CD4-positive, alpha-beta T cell treated with Interleukin-6 for 4 hours (primary cell): ENCODE results near the gene SPC25.
"Not testable (repeated sequence)": the region's sequence is repeated elsewhere in the genome, so short reads cannot be mapped to it uniquely, and the experiment has no call there.

Experiments used
- DNase-seq: peaks from one replicate; pipeline ENCODE4 v3.0.0-alpha.2; 2020; ENCODE audit warnings: mixed read lengths

Gene SPC25, protein sequence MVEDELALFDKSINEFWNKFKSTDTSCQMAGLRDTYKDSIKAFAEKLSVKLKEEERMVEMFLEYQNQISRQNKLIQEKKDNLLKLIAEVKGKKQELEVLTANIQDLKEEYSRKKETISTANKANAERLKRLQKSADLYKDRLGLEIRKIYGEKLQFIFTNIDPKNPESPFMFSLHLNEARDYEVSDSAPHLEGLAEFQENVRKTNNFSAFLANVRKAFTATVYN

GRCh38 chr2:168890006-168890782 lies at the start of gene SPC25:
Gene SPC25 (minus strand): TSS chr2:168890430. CDS start chr2:168889519, 911 bp downstream.
- peak; percentile 84 for DNase-seq

DNA sequence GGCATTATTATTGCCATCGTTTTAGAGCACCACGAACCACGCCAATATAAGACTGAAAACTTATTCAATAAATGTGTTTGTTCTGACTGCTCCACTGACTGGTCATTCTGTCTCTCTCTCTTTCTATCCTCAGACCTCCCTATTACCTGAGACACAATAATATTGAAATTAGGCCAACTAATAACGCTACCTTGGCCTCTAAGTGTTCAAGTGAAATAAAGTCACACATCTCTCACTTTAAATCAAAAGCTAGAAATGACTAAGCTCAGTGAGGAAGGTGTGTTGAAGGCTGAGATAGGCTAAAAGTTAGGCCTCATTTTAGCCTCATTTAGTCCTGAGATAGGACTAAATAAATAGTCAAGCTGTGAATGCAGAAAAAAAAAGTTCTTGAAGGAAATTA lies 49.7 kb upstream of the SPC25 start:
- DNase-seq: no peak

DNA sequence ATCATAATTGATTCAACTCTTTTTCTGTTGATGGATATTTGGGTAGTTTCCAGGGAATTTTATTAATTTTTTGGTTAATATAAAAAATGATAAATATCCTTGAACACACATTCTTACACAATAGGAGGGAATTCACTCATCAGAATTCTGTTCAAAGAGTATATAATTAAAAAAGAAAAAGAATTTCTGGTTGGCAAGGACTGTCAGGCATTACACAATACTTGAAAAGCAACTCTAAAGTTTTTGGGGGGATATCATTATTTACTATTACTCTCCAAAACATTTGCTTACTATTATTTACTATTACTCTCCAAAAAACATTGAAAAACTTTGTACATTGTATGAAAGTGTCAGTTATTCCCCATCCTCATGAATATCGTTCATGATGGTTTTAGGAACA lies 48.8 kb upstream of the SPC25 start:
- no peak for DNase-seq

DNA sequence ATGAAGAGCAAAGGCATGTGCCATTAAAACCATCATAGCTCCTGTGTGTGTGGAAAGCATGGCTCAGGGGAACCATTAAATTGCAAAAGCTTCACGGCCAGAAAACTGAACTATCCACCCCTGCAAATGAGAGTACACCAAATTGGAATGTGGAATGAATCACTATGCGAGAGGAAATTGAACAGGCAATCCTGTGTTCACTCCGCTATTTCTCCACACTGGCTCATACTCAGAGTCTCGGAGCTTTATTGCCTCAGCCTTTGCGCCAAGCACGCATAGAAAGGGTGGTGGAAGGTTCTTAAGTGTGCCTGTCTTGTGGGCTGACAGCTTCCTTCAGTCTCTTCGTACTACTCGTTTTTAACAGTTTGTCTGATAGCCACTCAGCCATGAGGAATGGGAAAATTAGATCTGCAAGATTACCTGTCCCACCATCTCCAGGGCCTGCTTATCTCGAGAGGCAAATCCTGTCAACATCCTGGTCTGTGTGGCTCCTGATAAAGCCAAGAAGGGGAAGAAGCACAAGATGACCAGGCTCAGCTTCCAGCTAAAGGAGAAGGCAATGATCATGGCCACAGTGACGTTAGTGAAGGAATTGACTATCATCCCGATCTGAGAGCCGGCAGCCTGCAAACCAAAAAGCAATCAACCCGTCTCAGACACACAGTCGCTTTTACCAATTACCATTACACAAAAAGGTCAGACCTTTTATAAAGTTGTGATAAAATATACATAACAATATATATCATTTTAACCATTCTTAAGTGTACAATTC lies 45.8 kb upstream of the SPC25 start:
- DNase-seq: no peak

GRCh38 chr2:168934826-168935225 lies 44.6 kb upstream of the SPC25 start:
- DNase-seq: no peak

GRCh38 chr2:168932174-168932573 lies 41.9 kb upstream of the SPC25 start:
- DNase-seq: not testable (repeated sequence)

DNA sequence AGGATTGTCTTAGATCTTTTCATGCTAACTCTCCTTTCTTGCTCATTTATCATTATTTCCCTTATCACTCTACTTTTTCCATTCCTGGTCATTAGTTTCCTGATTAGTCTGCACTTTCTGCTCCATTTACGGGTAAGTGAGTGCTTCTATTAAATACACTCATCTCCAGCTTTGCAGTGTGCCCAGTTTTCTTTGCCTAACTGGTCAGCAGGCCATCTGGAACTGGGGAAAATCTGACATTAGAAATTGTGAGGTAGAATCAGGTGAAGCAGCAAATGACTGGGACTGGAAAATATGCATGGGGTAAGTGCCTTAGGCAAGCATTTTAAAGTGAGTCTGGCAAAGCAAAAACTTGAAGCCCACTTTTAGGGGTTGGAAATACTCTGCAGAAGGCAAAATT lies 40.0 kb upstream of the SPC25 start:
- no peak for DNase-seq

DNA sequence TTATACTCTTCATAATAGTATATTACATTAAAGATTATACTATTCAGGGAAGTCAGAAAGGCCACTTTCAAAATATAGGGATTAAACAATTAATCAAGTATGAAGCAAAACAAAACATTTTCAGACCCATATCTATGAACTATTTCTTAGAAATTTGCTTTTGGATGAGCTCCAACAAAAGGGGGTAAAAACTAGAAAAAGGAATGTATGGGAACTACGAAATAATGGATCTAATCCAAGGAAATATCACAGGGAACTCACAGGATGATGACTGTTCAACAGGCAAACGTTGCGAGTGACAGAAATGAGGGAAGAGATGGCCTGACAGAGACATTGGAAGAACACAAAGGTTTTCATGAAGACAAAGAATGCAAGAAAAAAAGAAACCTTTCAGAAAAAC lies 38.8 kb upstream of the SPC25 start:
- no peak for DNase-seq

- DNase-seq: no peak
Observed at GRCh38 chr2:168928113-168928831, 38.0 kb upstream of the SPC25 start.

GRCh38 chr2:168926621-168927386 lies 36.6 kb upstream of the SPC25 start:
- no peak for DNase-seq

DNA sequence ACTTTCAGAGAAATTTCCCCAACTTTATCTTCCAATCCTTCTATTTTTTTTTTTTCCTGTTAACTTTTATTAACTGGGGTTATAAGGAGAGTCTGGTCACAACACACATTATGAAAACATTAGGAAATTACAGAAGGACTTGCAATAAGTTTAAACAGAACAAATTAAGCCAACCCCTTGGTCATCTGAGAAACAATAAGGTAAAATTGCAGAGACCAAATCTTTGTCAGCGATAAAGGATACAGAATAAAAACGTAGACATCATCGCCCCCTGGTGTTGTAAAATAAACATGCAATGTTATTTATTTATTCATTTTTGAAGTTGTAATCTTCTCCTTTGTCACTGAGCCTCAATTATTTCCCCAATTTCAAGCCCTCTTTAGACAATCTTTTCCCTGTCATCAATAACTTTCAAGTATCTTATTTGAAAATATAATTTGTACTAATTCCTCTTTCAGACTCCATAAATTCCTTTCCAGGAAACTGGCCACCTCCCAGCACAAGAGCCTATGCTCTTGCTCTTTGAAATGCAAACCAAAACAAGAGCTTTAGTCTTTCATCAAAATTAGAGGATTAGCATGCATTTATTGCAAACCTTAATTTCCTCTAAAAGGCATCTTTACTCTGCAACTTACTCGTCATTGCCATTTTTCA lies 30.4 kb upstream of the SPC25 start:
- no peak for DNase-seq

DNA sequence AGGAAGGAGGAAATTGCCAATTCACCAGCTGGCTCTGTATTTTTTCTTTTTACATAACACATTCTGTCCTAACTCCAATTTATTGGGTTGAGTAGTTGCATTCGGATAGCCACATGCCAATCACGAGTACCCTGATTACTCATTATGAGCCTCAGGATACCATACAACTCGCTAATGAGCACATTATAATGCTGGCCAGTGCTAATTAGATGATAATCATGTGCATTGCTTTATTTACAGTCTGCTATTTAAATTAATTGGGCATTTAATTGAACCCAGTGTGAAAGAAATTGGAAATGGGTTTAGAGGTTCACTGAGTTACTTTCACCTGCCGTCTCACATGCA lies 26.1 kb upstream of the SPC25 start:
- DNase-seq: no peak

- no peak for DNase-seq
Observed at GRCh38 chr2:168915441-168916330, 25.5 kb upstream of the SPC25 start.

- DNase-seq: no peak
Observed at GRCh38 chr2:168913495-168913894, 23.3 kb upstream of the SPC25 start.

GRCh38 chr2:168912901-168913369 lies 22.7 kb upstream of the SPC25 start:
- no peak for DNase-seq

- no peak for DNase-seq
Observed at GRCh38 chr2:168912466-168912865, 22.2 kb upstream of the SPC25 start.

- DNase-seq: no peak
Observed at GRCh38 chr2:168910330-168910729, 20.1 kb upstream of the SPC25 start.

- DNase-seq: no peak
Observed at GRCh38 chr2:168907940-168908662, 17.9 kb upstream of the SPC25 start.

DNA sequence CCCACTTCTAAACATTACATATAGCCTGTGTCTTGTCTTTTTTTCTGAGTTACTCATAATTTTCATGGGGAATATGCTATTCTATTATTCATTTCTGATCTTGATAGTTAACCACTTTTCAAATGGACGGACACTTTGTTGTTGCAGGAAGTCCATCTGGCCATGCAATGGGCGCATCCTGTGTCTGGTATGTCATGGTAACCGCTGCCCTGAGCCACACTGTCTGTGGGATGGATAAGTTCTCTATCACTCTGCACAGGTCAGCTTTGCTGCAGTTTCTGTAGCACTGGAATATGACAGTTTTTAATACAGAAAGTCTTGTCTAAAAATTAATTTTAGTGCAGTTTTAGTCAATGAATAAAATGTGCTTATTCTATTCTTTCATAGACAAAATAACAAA lies 14.1 kb upstream of the SPC25 start:
- DNase-seq: no peak

DNA sequence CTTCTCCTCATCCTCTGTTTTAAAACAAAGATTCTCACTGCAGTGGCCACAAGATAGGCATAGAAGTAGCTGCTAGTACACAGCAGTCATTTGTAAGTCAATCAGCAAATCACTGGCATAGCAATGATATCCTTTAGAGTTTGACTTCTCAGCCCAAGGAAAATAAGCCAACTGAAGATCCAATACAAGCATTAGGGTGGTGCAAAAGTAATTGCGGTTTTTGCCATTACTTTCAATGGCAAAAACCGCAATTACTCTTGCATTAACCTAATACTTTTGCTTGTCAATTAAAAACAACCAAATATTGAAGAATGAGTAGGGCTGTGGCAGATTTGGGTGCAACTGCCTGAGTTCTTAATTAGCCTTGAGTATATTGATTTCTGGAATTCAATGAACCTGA lies 13.7 kb upstream of the SPC25 start:
- DNase-seq: no peak
